GM18526 (cell line): ENCODE data around the gene DGCR8.
A peak's percentile ranks its signal among the peaks of the same experiment; 100 is the strongest.

Source experiments
- POLR2A ChIP-seq: IDR thresholded peaks from 3 replicates; pipeline ENCODE4 v1.6.1; 2011; ENCODE audit not compliant: insufficient read length; ENCODE audit errors: extremely low read depth

The DGCR8 gene

GRCh38 chr22:20107471-20107901 lies 27.4 kb downstream of the DGCR8 start:
- no peak for TF ChIP-seq POLR2A

GRCh38 chr22:20107951-20108756 lies 28.1 kb downstream of the DGCR8 start:
- TF ChIP-seq POLR2A: no peak

DNA sequence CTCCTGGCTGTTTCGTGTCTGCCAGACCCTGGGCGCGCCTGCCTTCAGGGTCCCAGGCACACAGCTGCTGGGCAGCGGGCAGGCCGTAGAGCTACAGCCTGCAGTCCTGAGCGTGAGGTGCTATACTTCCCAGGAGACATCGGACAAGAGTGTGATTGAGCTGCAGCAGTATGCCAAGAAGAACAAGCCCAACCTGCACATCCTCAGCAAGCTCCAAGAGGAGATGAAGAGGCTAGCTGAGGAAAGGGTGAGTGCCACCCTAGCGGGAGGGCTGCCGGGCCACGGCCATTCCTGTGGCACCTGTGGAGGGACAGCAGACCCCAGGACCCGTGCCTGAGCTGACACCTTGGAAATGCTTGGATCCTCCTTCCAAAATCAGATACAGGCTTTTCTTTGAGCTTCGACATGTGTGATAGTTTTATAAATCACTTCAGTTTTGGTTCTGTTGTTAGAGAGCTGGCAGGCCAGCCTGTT lies 28.8 kb downstream of the DGCR8 start:
- no peak for TF ChIP-seq POLR2A

DNA sequence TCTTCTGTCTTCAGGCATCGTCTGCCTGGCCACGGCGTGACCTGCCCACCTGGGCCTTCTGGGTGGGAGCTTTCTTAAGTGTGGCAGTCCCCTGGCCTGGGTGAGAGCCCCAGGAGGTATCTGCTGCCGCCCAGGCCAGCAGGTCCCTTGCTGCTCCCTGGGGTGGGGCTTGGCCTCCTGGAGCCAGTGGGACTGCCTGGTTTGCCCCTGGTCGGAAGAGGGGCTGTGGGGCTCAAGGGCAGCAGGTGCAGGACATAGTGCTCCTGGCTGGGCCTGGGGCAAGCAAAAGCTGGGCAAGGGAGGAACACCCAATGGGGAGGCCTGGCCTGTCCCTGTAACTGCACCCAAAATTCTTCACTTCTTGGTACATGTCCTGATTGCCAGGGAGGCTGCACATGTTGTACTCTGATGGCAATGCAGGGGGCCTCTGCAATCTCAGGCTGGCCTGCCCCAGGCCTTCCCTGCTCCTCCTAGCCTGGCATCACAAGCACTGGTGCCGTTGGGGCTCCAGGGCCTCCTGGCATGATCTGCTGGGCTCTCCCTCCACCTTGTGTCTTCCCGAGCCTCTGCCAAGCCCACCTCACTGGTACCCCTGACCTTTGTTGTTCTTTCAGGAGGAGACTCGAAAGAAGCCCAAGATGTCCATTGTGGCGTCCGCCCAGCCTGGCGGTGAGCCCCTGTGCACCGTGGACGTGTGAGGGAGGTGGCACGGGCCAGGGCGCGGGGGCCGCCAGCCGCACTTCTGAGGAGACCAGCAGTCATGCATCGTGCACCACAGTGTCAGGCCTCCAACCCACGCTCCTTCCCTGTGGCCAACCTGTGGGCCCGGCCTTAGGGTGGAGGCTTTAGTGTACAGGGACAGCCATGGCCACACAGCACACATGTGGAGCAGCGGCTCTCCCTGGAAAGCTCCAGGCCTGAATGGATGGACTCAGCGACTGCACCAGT lies 29.6 kb downstream of the DGCR8 start:
- TF ChIP-seq POLR2A: peak; percentile 0

DNA sequence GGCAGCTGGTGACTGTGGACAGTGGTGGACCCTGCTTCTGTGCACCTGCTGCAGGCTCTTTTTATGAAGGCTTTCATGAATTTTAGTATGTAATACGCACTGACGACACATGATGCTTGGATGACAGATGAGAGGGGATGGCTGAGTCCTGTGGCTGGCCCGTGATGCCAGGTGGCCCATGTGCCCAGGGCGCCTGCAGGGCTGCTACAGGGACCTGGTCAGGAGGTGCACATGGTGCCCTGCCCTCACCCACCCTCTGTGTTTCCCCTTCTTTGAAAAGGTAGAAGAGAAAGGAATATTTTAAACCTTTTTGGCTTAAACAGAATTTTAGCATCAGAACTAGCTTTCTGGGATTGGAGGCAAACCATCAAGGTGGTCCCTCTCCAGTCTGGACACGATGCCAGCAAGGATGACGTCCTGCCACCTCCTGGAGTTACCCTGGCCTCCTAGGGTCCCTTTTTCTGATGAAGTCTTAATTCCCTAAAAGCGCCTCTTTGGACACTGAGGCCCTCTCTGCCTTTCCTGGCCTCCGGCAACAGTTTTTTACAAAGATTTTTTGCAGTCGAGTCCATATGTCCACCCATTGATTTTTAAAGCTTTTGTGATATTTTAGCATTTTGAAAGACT lies 30.4 kb downstream of the DGCR8 start:
- no peak for TF ChIP-seq POLR2A

DNA sequence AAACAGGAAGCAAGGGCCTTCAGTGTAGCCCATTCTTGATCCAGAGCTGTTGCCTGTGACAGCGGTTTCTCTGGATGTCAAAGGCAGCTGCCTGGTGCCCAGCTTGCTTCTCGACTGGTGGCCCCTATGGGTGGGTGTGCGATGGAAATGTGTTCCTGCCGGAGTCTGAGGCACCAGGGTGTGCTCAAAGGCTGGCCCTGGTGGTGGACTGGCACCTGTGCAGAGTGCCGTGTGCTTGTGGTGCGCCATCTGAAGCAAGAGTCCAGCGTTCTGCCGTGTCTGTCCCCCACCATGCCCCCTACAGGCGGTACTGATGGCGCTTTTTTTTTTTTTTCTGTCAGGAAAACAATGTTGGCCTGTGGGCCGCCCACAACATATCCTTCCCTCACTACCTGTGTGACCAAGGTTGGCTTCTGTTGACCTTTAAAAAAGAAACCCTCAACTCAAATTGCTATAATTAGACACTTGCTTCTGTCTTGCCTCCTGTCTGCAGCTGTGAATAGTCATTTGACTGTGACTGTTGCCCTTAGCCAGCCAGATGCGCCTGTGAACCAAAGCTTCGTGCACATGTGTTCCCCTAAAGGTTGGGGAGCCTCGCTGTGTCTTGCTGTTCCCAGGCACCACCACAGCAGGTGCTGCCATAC lies 31.1 kb downstream of the DGCR8 start:
- no peak for TF ChIP-seq POLR2A

GRCh38 chr22:20111689-20112622 lies 31.9 kb downstream of the DGCR8 start:
- no peak for TF ChIP-seq POLR2A

- TF ChIP-seq POLR2A: no peak
Measured at GRCh38 chr22:20112623-20113511, 32.8 kb downstream of the DGCR8 start.

DNA sequence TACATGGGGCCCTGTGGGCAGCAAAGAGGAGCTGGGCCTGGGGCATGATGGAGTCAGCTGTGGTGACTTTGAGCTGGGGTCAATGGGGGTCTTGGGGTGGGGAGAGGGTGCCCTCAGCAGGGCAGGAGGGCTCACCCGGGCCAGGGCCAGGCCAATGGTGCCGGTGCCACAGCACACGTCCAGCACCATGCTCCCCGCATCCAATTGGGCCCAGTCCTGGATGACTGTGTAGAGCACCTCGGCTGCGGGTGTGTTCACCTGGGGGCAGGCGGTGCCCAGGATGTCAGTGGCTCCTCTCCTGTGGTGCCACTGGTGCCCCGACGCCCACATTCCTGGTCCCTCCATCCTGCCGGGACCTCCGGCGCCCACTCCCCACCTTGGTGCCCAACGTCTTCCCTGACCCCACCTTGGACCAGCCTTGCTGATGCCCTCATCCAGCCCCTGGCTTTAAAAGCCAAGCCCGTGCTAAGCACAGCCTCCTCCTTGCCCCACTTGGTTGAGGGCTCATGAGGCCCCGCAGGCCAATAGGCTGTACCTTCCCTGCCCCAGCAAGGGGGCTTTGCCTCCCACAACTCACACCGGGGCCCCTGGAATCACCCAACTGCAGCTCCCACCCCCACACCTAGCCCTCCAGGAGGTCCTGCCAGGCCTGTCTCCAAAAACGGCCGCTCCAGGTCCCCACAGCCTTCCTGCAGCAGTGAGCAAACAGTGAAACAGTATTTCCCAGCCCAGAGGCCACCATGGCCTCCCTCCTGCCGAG lies 33.7 kb downstream of the DGCR8 start:
- no peak for TF ChIP-seq POLR2A

DNA sequence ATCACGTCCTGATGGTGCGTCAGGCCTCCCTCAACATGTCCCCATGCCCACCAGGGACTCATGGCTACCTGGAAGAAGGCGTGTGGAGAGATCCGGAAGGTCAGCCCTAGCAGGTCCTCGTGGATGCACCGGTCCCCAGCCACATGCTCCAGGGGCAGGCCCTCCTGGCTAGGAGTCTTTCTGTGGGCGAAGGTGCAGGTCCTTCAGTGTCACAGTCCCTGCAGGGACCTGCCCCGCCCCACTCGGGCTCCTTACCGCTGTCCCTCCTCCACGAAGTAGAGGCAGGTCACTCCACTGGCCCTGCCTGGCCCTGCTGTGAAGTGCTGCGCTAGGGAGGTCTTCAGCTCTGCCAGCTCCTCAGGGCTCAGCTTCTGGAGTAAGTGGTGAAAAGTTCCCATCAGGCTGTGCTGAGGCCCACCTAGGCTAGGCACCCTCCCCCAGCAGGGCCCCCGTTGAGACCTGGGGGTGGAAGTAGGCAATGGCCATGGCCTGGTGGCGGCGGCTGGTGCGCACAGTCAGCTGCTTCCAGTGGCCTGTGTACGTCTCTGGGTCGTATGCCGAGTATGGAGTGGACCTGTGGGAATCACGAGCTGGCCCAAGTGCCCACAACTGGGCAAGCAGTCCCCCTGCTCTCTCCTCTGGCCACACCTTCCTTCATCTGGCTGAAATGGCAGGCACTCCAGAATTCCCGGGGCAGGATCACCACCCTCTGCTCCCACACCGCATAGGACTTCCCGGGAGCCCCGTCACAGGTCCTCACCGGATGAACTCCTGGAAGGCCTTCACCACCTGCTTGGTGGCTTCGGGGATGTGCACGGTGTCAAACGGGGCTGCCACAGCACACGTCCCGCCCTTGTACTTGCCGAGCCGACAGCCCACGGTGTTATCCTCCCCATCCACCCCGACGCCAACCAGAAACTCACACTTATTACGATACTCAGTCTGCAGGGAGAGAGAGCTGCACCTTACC lies 34.8 kb downstream of the DGCR8 start:
- TF ChIP-seq POLR2A: no peak
